Activated T-helper 1 cell treated with anti-CD3 and anti-CD28 coated beads, Interleukin-12 subunit alpha, Interleukin-12 subunit beta, Interleukin-2, Interleukin-4 antibody, amounts not matched to agents 30 ng/mL and 10 ng/mL and 1 ng/mL, durations not matched to agents 14 hours and 24 hours and 36 hours (primary cell): ENCODE measurements around the gene PICALM. TPM values are rescaled to one million over a fixed set of nuclear protein-coding genes. Genes with fewer than 3 reads are reported as not detected.
"Not testable (repeated sequence)": the region's sequence is repeated elsewhere in the genome, so short reads cannot be mapped to it uniquely, and the experiment has no call there.

Source experiments
- DNase-seq: peaks from one replicate; pipeline ENCODE4 v3.0.0; 2021; ENCODE audit warnings: low spot score
- H3K27ac Mint-ChIP-seq: one replicate; pipeline ENCODE4 v1.8.0; 2021; ENCODE audit warnings: mild to moderate bottlenecking, mixed read lengths
- H3K27me3 Mint-ChIP-seq: one replicate; pipeline ENCODE4 v1.8.0; 2022; ENCODE audit warnings: mild to moderate bottlenecking, moderate library complexity, mixed read lengths; ENCODE audit not compliant: insufficient read depth
- H3K36me3 Mint-ChIP-seq: one replicate; pipeline ENCODE4 v1.8.0; 2021; ENCODE audit warnings: low read depth, mixed read lengths
- H3K4me1 Mint-ChIP-seq: one replicate; pipeline ENCODE4 v1.8.0; 2021; ENCODE audit warnings: low read depth, mixed read lengths
- H3K4me3 Mint-ChIP-seq: one replicate; pipeline ENCODE4 v1.8.0; 2021; ENCODE audit warnings: mild to moderate bottlenecking, moderate library complexity, mixed read lengths
- H3K9me3 Mint-ChIP-seq: one replicate; pipeline ENCODE4 v1.8.0; 2021; ENCODE audit warnings: mixed read lengths
- intact Hi-C: fragments of 100-400 bp; cut with micrococcal nuclease; formaldehyde crosslinking; loops from one replicate; pipeline ENCODE4 v1.15.1; 2024
- total RNA-seq: library from RNA; stranded (reverse); gene quantifications from 2 replicates; pipeline ENCODE4 v1.2.3, GENCODE V29; 2022

PICALM gene
- total RNA-seq, 1 donor from 2014 or later, result 177 TPM

- intact Hi-C loops, result loop anchor here (1.0 to 2.0 kb wide), 2 partner anchors 8 to 85 kb away; partner anchors contain the start of gene CCDC83
Observed at GRCh38 chr11:85939099-85940015, 129.5 kb downstream of the PICALM start.

DNA sequence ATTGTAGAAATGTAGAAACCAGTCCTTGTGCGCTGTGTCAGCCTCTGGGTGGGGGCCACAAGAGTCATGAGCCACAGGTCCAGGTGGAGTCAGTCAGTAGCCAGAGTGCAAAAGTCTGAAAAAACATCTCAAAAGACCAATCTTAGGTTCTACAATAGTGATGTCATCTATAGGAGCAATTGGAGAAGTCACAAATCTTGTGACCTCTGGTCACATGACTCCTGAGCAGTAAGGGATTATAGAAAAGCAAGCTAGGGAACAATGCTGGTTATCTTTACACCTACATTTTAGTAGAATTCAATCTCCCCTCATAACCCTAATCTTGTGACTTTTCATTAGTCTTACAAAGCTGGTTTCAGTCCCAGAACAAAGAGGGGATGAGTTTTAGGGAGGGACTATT lies 131.0 kb downstream of the PICALM start:
- no peaks in the 10 kb centered on the region for H3K9me3 Mint-ChIP-seq
- peaks cover under 1% of the 10 kb centered on the region for H3K36me3 Mint-ChIP-seq
- H3K27ac Mint-ChIP-seq, result no peak overlapping the region
- no peaks in the 10 kb centered on the region for H3K4me1 Mint-ChIP-seq
- no peak overlapping the region for H3K4me3 Mint-ChIP-seq
- DNase-seq, result no peak
- intact Hi-C loops, result no loop called here
- H3K27me3 Mint-ChIP-seq, result no peaks in the 10 kb centered on the region

More at GRCh38 chr11:85939099-85940015, 129.5 kb downstream of the PICALM start:
- Mint-ChIP-seq H3K27me3 (no peaks in the 10 kb centered on the region), H3K4me3 (no peak overlapping the region), H3K27ac (no peak overlapping the region), H3K36me3 (peaks cover 2% of the 10 kb centered on the region), H3K4me1 (no peaks in the 10 kb centered on the region), H3K9me3 (no peaks in the 10 kb centered on the region)
- no peak for DNase-seq

DNA sequence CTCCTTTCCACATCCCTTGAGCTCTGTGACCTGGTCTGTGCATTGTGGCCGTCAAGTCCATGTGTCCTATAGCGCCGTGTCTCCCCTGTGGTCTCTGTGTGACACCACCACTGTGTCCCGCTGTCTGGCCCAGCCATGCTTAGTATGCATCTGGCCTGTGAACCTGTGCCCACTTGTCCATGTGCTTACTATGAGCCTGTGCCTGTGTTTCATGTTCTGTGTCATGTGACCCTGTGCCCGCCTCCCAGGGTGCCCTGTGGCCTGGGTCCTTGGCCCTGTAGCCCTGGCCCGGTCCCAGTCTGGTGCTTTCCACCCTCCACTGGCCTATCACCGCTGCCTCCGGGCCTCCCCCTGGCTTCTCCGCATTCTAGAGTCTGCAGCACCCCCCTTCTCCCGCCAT lies 133.1 kb downstream of the PICALM start:
- H3K9me3 Mint-ChIP-seq, result no peaks in the 10 kb centered on the region
- no peak for DNase-seq
- no peak overlapping the region for H3K4me3 Mint-ChIP-seq
- H3K27ac Mint-ChIP-seq, result no peak overlapping the region
- no peaks in the 10 kb centered on the region for H3K4me1 Mint-ChIP-seq
- no peaks in the 10 kb centered on the region for H3K36me3 Mint-ChIP-seq
- H3K27me3 Mint-ChIP-seq, result peaks cover 5% of the 10 kb centered on the region
- intact Hi-C loops, result no loop called here

DNA sequence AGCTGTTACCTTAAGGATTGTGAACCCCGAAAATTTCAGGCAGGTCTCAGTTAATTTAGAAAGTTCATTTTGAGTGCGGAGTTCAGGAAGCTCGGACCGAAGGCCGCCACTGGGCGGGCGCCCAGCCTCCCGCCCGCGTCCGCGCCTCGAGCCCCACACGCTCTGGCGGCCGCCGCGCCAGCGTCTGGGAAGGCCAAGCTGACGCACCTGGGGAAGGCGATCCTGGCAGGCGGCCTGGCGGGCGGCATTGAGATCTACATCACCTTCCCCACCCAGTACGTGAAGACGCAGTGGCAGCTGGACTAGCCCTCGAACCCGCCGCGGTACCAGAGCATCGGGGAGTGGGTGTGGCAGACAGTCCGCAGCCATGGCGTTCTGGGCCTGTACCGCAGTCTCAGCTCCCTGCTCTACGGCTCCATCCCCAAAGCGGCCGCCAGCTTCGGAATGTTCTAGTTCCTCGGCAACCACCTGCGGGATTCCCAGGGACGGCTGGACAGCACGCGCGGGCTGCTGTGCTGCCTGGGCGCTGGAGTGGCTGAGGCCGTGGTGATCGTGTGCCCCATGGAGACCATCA lies 134.2 kb downstream of the PICALM start:
- no peaks in the 10 kb centered on the region for H3K4me1 Mint-ChIP-seq
- no peak overlapping the region for H3K4me3 Mint-ChIP-seq
- no peak overlapping the region for H3K27ac Mint-ChIP-seq
- no peaks in the 10 kb centered on the region for H3K36me3 Mint-ChIP-seq
- no peak for DNase-seq
- H3K27me3 Mint-ChIP-seq, result peaks cover 7% of the 10 kb centered on the region
- H3K9me3 Mint-ChIP-seq, result no peaks in the 10 kb centered on the region
- intact Hi-C loops, result no loop called here

- no peak overlapping the region for H3K4me3 Mint-ChIP-seq
- no peak for DNase-seq
- peaks cover 26% of the 10 kb centered on the region for H3K27me3 Mint-ChIP-seq
- H3K36me3 Mint-ChIP-seq, result peaks cover 2% of the 10 kb centered on the region
- no peaks in the 10 kb centered on the region for H3K9me3 Mint-ChIP-seq
- H3K4me1 Mint-ChIP-seq, result no peaks in the 10 kb centered on the region
- H3K27ac Mint-ChIP-seq, result no peak overlapping the region
- intact Hi-C loops, result no loop called here
Observed at GRCh38 chr11:85930879-85931366, 138.0 kb downstream of the PICALM start.

- H3K4me1 Mint-ChIP-seq, H3K4me3 Mint-ChIP-seq, H3K9me3 Mint-ChIP-seq, H3K36me3 Mint-ChIP-seq, H3K27ac Mint-ChIP-seq, DNase-seq, intact Hi-C loops: not testable (repeated sequence)
- H3K27me3 Mint-ChIP-seq, result peaks cover 25% of the 10 kb centered on the region
Observed at GRCh38 chr11:85926653-85927214, 142.2 kb downstream of the PICALM start.

GRCh38 chr11:85923455-85923854 lies 145.4 kb downstream of the PICALM start:
- Mint-ChIP-seq H3K27ac (no peak overlapping the region), H3K4me1 (peaks cover 5% of the 10 kb centered on the region), H3K4me3 (no peak overlapping the region)

DNA sequence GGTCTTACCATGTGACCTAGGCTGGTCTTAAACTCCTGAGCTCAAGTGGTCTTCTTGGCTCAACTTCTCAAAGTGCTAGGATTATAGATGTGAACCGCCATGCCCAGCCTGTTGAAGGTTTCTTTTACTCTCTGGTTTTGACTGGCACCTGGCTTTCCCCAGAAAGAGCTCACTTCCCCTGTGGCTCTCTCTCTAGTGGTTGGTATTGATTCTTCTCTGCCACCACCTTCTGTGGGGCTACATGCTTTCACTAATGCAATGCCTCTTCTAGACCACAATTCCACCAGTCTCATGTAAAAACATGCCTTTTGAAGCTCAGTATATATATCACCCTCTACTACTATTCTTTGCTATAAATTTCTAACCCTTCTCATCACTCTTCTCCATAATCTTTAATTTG lies 146.5 kb downstream of the PICALM start:
- intact Hi-C loops, result no loop called here
- peaks cover 16% of the 10 kb centered on the region for H3K27me3 Mint-ChIP-seq
- no peak for DNase-seq

More at GRCh38 chr11:85923455-85923854, 145.4 kb downstream of the PICALM start:
- peaks cover 21% of the 10 kb centered on the region for H3K27me3 Mint-ChIP-seq
- intact Hi-C loops, result no loop called here
- peaks cover 4% of the 10 kb centered on the region for H3K36me3 Mint-ChIP-seq
- no peak for DNase-seq
- H3K9me3 Mint-ChIP-seq, result peaks cover 9% of the 10 kb centered on the region

GRCh38 chr11:85918910-85919794 lies 149.7 kb downstream of the PICALM start:
- Mint-ChIP-seq H3K36me3 (peaks cover 1% of the 10 kb centered on the region), H3K4me1 (peaks cover 5% of the 10 kb centered on the region), H3K27ac (no peak overlapping the region), H3K9me3 (peaks cover 17% of the 10 kb centered on the region), H3K4me3 (no peak overlapping the region), H3K27me3 (peaks cover 13% of the 10 kb centered on the region)
- intact Hi-C loops, result no loop called here
- no peak for DNase-seq

More for the DNA sequence above, 146.5 kb downstream of the PICALM start:
- Mint-ChIP-seq H3K4me1 (peaks cover 5% of the 10 kb centered on the region), H3K36me3 (peaks cover 2% of the 10 kb centered on the region), H3K4me3 (no peak overlapping the region), H3K27ac (no peak overlapping the region), H3K9me3 (peaks cover 9% of the 10 kb centered on the region)

DNA sequence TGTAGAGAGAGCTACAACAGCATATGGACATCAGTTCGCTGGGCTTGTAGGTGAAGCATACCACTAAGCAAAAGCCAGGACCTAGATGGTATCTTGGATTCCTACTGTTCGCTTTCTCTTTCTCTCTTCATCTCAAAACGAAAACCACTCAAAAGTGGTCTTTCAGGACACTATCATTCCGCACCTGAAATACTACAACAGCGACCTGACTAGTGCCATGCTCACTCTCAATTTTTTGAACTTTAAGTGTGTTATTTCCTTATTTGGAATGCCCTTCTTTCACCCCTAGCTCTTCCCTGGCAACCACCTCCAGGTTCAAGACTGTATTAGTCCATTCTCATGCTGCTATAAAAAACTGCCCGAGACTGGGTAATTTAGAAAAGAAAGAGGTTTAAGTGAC lies 154.5 kb downstream of the PICALM start:
- intact Hi-C loops, result no loop called here
- Mint-ChIP-seq H3K36me3 (no peaks in the 10 kb centered on the region), H3K4me1 (no peaks in the 10 kb centered on the region), H3K27me3 (peaks cover 10% of the 10 kb centered on the region), H3K4me3 (no peak overlapping the region), H3K27ac (no peak overlapping the region), H3K9me3 (peaks cover 8% of the 10 kb centered on the region)
- DNase-seq, result no peak

- no peak overlapping the region for H3K4me3 Mint-ChIP-seq
- H3K4me1 Mint-ChIP-seq, result no peaks in the 10 kb centered on the region
- no peaks in the 10 kb centered on the region for H3K36me3 Mint-ChIP-seq
- H3K9me3 Mint-ChIP-seq, result peaks cover 8% of the 10 kb centered on the region
- intact Hi-C loops, result no loop called here
- peaks cover 7% of the 10 kb centered on the region for H3K27me3 Mint-ChIP-seq
- DNase-seq, result no peak
- no peak overlapping the region for H3K27ac Mint-ChIP-seq
Observed at GRCh38 chr11:85913513-85913912, 155.4 kb downstream of the PICALM start.

- DNase-seq, result no peak
- Mint-ChIP-seq H3K4me1 (no peaks in the 10 kb centered on the region), H3K27ac (no peak overlapping the region), H3K36me3 (no peaks in the 10 kb centered on the region), H3K9me3 (peaks cover 8% of the 10 kb centered on the region), H3K4me3 (no peak overlapping the region), H3K27me3 (peaks cover 4% of the 10 kb centered on the region)
- intact Hi-C loops, result no loop called here
Observed at GRCh38 chr11:85912414-85912813, 156.5 kb downstream of the PICALM start.
